Epithelial cell of prostate (primary cell): ENCODE results near the gene PTGS2.

Experiments used
- DNase-seq: peaks from one replicate; pipeline ENCODE4 v3.0.0-alpha.2; 2011; ENCODE audit warnings: low read depth, low spot score
- H3K27ac ChIP-seq: fragments of 450-650 bp; 2 replicates; pipeline ENCODE4 v1.5.1; 2017; ENCODE audit warnings: mild to moderate bottlenecking

Gene PTGS2

GRCh38 chr1:186680245-186681061 lies at the start of gene PTGS2:
Gene PTGS2, minus strand, starts transcription at chr1:186680423. Its CDS starts 133 bp downstream, at chr1:186680290.
- H3K27ac ChIP-seq = peak within 1 kb of the TSS; percentile 99
- peak; percentile 92 for DNase-seq

DNA sequence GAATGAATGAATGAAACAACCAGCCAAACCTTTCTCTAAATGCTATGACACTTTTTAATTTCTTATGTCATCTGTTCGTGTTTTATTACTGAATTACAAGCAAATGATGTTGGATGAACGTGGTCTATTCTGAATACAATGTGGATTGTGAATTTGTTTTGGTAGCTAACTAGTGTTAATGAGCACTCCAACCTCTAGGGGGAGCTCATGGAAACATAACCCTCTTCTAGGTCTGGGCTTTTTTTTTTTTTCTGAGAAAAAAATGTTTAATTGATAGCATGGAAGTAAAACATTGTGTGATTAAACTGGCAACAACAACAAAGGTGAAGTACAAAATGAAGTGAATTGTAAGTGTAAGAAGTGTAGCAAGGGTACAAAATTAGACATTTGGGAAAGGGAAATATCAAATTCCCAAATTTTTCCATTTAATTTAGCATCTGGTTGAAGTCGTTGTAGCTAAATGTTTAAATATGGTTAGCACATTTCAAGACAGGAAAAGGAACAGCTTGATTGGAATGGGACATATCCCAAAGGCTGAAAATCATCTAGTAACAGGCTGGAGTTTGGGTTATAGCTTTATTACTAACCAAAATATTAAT lies 42.6 kb upstream of the PTGS2 start:
- no peak for DNase-seq
- no peak overlapping the region for H3K27ac ChIP-seq

- H3K27ac ChIP-seq = no peak overlapping the region
- DNase-seq = no peak
These were observed 37.1 kb upstream of the PTGS2 start for GRCh38 chr1:186717286-186717685.

DNA sequence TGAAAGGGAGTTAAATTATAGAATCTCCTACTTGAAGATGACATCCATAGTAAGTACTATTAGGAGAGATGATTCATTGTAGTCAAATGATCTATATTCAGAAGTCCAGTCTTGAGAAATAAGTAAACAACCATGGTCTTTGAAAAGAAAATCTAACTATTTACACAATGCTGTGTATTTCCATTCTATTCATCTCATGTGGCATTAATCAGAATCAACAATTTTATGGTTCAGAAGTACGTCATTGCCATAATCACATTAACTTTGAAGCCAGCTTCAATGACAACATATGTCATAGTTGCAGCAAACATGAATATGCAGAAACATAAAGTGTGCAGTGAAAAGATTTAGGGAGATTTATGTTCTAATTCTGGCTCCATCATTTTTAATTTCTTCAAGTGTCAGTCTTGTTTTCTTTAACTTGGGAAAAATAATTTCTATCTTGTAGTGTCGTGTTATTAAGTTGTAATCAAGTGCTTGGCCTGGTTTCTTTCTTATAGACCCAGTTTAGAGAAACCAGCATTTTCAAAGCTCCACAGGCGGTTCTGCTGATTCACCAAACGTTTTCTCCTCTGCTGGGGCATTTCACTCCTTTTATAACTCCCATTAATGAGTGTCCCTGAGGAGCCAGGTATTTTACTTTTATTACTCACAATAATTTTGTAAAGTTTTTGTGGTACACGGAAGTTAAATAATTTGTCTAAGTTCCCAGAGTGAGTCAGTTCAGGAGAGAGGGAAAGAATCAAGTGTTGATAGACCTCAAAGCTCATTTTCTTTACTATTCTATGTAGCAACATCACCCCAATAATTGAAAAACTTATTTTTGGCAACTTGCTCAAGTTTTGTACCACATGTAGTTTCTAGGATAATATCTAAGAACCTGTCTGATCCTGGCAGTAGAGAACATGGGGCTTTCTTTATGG lies 35.9 kb upstream of the PTGS2 start:
- H3K27ac ChIP-seq = peak overlapping the region; percentile 26
- no peak for DNase-seq

DNA sequence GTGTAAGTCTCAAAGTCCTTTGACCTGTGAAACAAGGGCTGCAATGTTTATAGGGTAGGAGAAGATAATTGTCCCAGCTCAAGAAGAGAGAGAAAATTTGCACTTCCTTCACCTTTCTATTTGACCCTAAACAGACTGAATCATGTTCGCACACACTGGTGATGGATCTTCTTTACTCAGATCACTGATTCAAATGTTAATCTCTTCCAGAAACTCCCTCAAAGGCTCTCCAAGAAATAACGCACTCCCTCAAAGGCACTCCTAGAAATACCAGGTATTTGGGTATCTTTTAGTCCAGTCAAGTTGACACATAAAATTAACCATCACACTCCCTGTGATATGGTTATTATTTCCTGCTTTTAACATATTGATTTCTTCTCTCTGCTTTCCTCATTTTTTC lies 30.5 kb upstream of the PTGS2 start:
- H3K27ac ChIP-seq = no peak overlapping the region
- no peak for DNase-seq

DNA sequence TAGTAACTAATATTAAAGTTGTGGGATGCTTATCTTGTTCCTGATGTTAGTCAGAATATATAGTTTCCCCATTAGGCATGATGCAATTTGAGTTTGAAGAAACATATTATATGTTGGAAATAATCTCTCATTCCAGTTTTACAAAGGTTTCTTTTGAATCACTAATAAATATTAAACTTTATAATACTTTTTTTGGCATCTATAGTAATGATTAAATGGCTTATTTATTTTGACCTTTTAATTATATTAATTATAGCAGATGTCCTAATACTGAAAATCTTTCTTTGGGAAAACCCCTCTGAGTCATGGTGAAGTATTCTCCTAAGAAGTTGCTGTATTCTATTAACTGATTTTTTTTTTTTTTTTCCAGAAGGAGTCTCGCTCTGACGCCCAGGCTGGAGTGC lies 28.5 kb upstream of the PTGS2 start:
- DNase-seq = no peak

GRCh38 chr1:186703209-186703766 lies 23.1 kb upstream of the PTGS2 start:
- no peak overlapping the region for H3K27ac ChIP-seq
- DNase-seq = no peak

More for the DNA sequence above, 28.5 kb upstream of the PTGS2 start:
- no peak overlapping the region for H3K27ac ChIP-seq

- DNase-seq = no peak
- H3K27ac ChIP-seq = no peak overlapping the region
These were observed 20.5 kb upstream of the PTGS2 start for GRCh38 chr1:186700722-186701121.

DNA sequence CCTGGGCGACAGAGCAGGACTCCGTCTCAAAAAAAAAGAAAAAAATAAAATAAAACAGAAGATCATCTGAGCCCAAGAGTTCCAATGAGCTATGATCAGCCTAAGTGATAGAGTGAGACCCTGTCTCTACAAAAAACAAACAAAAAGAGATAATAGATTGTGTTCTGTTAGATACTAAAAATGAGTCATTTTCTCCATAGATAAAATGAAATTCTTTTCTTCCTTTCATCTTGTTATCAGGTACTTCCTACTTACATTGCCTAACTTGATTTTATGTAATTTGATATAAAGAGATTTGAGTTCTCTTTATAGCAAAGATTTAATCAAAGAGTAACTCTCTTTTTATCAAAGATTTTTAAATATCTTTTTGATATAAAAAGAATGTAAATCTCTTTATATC lies 19.3 kb upstream of the PTGS2 start:
- no peak overlapping the region for H3K27ac ChIP-seq
- no peak for DNase-seq

GRCh38 chr1:186689907-186690306 lies 9.7 kb upstream of the PTGS2 start:
- no peak overlapping the region for H3K27ac ChIP-seq
- DNase-seq = no peak

GRCh38 chr1:186689376-186689775 lies 9.2 kb upstream of the PTGS2 start:
- no peak for DNase-seq
- no peak overlapping the region for H3K27ac ChIP-seq

- H3K27ac ChIP-seq = peak overlapping the region; percentile 99
- DNase-seq = no peak
These were observed 3.6 kb upstream of the PTGS2 start for GRCh38 chr1:186683652-186684410.

DNA sequence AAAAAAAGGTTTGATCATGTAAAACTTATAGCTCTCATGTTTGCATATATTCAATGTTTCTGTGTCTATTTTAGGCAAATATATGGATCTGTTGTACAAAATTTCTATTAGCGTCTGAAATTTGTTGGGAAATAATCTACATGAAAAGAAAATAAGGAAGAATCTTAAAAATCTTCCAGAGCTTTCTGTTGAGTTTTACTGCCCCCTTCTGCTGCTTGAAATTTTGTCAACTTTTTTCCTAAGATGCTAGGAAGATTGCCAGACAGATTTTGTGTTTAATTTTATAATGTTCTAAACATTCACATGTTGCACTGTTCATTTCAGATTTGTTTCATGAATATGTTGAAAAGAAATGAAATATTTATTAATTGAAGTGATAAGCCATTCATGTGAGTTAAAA lies 2.5 kb upstream of the PTGS2 start:
- peak overlapping the region; percentile 99 for H3K27ac ChIP-seq
- DNase-seq = no peak

DNA sequence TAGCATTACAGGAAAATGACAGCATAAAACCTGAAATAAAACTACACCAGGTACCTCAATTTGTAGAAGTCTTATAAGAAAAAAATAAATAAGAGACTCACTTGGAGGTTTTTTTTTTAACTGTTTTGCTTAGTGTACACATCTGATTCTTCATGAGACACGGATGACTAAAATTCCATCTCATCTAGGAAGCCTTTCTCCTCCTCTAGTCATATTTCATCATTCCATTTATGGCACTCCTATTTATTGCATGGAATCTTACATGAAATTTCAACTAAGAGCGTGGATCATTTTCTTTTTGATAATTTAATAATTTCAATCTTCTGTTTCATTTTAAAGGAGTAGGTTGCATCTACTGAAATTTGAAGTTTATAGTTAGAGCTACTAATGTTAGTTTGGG lies 1.6 kb upstream of the PTGS2 start:
- DNase-seq = no peak
- H3K27ac ChIP-seq = peak overlapping the region; percentile 99

DNA sequence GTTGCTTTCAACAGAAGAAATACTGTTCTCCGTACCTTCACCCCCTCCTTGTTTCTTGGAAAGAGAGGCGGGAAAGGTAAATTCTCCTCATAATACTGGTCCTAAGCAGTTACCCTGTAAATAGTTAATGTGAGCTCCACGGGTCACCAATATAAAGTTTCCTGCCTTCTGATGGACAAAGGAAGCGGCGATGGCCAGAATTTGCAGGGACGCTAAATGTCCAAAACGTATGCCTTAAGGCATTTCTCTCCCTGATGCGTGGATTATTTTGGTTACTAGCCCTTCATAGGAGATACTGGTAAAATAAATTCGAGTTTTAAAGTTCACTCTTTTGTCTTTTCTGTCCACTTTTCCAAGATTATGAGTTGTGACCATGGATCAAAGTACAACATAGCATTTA lies 898 bp upstream of the PTGS2 start:
- peak overlapping the region; percentile 99 for H3K27ac ChIP-seq
- no peak for DNase-seq

DNA sequence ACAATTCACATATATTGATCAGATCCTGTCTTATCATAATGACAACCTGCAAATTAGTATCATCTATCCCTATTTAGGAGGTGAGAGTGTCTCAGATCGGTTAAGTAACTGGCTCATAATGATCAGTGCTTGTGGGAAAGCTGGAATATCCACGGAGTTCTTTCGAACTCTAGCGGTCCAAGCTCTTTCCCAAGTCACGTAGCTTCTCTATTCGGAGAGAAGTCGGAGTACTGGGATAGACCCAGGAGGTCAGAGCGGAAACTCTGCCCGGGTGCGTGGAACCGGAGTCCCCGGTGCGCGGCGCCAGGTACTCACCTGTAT lies 339 bp downstream of the PTGS2 start:
- no peak for DNase-seq
- peak overlapping the region; percentile 99 for H3K27ac ChIP-seq

DNA sequence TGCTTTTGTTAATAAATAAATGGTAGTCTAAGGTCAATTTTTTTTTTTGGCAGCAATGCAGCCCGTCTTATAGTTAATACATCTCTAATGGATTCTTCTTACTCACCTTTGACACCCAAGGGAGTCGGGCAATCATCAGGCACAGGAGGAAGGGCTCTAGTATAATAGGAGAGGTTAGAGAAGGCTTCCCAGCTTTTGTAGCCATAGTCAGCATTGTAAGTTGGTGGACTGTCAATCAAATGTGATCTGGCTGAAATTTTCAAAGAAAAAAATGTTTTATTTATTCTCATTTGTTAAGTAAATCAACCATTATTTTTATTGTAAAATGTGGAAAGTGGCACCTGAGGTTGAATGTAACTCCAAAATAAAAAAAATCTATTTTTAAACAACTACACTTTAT lies 2.1 kb downstream of the PTGS2 start:
- DNase-seq = no peak
- H3K27ac ChIP-seq = peak overlapping the region; percentile 99

GRCh38 chr1:186672596-186672995 lies 7.6 kb downstream of the PTGS2 start:
- H3K27ac ChIP-seq = peak overlapping the region; percentile 34
- DNase-seq = no peak

DNA sequence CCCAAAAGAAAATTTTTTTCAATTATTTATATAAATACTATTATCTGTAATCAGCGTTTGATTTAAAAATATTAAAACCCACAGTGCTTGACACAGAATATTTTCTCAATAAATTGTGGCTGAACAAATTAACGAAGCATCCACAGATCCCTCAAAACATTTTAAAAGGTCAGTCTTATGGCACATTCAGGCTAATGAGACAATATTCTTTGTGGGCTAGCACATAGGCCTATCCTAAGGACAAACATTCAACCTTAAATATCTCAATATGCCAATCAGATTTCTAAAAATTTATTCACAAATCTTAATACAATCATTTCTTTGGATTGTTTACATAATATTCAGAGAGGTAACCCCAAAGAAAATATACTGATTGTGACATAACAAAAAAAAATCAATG lies 8.1 kb downstream of the PTGS2 start:
- DNase-seq = no peak
- peak overlapping the region; percentile 34 for H3K27ac ChIP-seq
